PC-3 (cell line): ENCODE measurements around the gene GUF1. TPM values are rescaled to one million over a fixed set of nuclear protein-coding genes. Genes with fewer than 3 reads are reported as not detected.

Experiments
- ATAC-seq: fragments of 200-7000 bp; cut with Tn5 transposase; 2 replicates; pipeline ENCODE4 v1.9.1; 2020; ENCODE audit warnings: mild to moderate bottlenecking, moderate library complexity
- BruUV-seq: library from RNA; stranded (reverse); fragments of 400-500 nt; replicated peaks from 2 replicates; lab custom pipeline; 2021; lab: Mats Ljungman, UMichigan
- CTCF ChIA-PET: fragments of 300-600 bp; sonication (Branson Sonifier 250); formaldehyde crosslinking; loops from one replicate; lab custom pipeline; 2022; ENCODE audit warnings: antibody characterized with exemption; lab: Charles Lee
- POLR2A ChIA-PET: fragments of 300-600 bp; sonication (Branson Sonifier 250); formaldehyde crosslinking; loops from one replicate; lab custom pipeline; 2022; ENCODE audit warnings: antibody characterized with exemption; ENCODE audit not compliant: unreplicated experiment; lab: Charles Lee
- DNase-seq: peaks from one replicate; pipeline ENCODE4 v3.0.0-alpha.2; 2015
- H2AFZ ChIP-seq: fragments of 300-600 bp; sonication (generic); 2 replicates; pipeline ENCODE4 v1.6.0; 2016; ENCODE audit warnings: antibody characterized with exemption, low read length
- H3F3A ChIP-seq: fragments of 300-600 bp; sonication (generic); one replicate; pipeline ENCODE4 v1.6.0; 2017; ENCODE audit warnings: antibody characterized with exemption, low read length, control low read depth, mild to moderate bottlenecking; ENCODE audit not compliant: unreplicated experiment
- H3K27ac ChIP-seq: fragments of 300-600 bp; sonication (generic); 2 replicates; pipeline ENCODE4 v1.5.1; 2016; ENCODE audit warnings: mild to moderate bottlenecking, low read length
- H3K27me3 ChIP-seq: fragments of 300-600 bp; sonication (generic); 2 replicates; pipeline ENCODE4 v1.6.1; 2016; ENCODE audit warnings: low read length, mixed read lengths
- H3K36me3 ChIP-seq: fragments of 300-600 bp; sonication (generic); 2 replicates; pipeline ENCODE4 v1.6.1; 2016; ENCODE audit warnings: low read depth, mixed run types, low read length, mixed read lengths
- H3K4me1 ChIP-seq: fragments of 300-600 bp; sonication (generic); 2 replicates; pipeline ENCODE4 v1.5.1; 2016; ENCODE audit warnings: low read length; ENCODE audit not compliant: insufficient read depth
- H3K4me2 ChIP-seq: fragments of 300-600 bp; sonication (generic); 2 replicates; pipeline ENCODE4 v1.6.0; 2016; ENCODE audit warnings: low read length
- H3K4me3 ChIP-seq: fragments of 300-600 bp; sonication (generic); 2 replicates; pipeline ENCODE4 v1.5.1; 2016; ENCODE audit warnings: mild to moderate bottlenecking, low read length, mixed read lengths
- H3K79me2 ChIP-seq: fragments of 300-600 bp; sonication (generic); 2 replicates; pipeline ENCODE4 v1.6.1; 2017; ENCODE audit warnings: low read length, mixed read lengths
- H3K9ac ChIP-seq: fragments of 300-600 bp; sonication (generic); 2 replicates; pipeline ENCODE4 v1.6.0; 2016; ENCODE audit warnings: mild to moderate bottlenecking, low read length
- H3K9me2 ChIP-seq: fragments of 300-600 bp; sonication (generic); replicated peaks from 2 replicates; pipeline ENCODE4 v1.6.1; 2016; ENCODE audit warnings: mixed run types, low read length, mixed read lengths
- H3K9me3 ChIP-seq: fragments of 300-600 bp; sonication (generic); 2 replicates; pipeline ENCODE4 v1.6.1; 2016; ENCODE audit warnings: low read length, mixed read lengths
- H4K20me1 ChIP-seq: fragments of 300-600 bp; sonication (generic); 2 replicates; pipeline ENCODE4 v1.6.1; 2016; ENCODE audit warnings: low read length, mixed read lengths
- CTCF ChIP-seq: fragments of 300-600 bp; sonication (generic); conservative IDR thresholded peaks from 2 replicates; pipeline ENCODE4 v1.5.1; 2017; ENCODE audit warnings: antibody characterized with exemption, low read depth, mild to moderate bottlenecking, low read length
- EZH2 ChIP-seq: fragments of 300-600 bp; sonication (generic); IDR thresholded peaks from one replicate; pipeline ENCODE4 v1.6.1; 2017; ENCODE audit warnings: antibody characterized with exemption, mild to moderate bottlenecking, low read length; ENCODE audit not compliant: unreplicated experiment
- EZH2phosphoT487 ChIP-seq: fragments of 300-600 bp; sonication (generic); IDR thresholded peaks from 2 replicates; pipeline ENCODE4 v1.6.1; 2018; ENCODE audit warnings: mild to moderate bottlenecking, antibody characterized with exemption, low read length, borderline replicate concordance
- intact Hi-C: fragments of 100-400 bp; cut with micrococcal nuclease; formaldehyde crosslinking; loops from 2 replicates; pipeline ENCODE4 v1.9.0; 2023
- total RNA-seq: library from RNA; depleted of rRNA; stranded (reverse); fragments of >200 nt; gene quantifications from 2 replicates; pipeline ENCODE4 v1.2.3, GENCODE V29; 2014

The GUF1 gene
- total RNA-seq, 1 experiment from 2014 or later = 13.7 TPM

DNA sequence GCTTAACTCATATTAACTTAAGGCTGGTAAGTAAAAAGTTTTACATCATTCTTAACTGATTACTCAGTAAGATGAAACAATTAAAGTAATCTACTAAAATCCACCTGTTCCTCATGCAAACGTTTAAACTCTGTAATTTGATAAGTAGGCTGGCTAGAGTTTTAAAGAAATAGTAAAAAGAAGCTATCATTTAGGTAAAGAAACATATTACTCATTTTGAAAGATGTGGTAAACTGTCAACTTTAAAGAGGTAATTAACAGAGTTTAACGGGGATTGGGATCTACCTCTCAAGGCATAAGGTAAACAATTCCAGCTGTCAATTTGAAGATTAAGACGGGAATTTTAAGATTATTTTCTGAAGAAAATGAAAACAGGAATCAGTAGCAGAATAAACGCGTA lies 38.4 kb downstream of the GUF1 start:
- POLR2A ChIA-PET = no interaction called here
- H4K20me1 ChIP-seq = no peaks in the 10 kb centered on the region
- H3F3A ChIP-seq = no peaks in the 10 kb centered on the region

DNA sequence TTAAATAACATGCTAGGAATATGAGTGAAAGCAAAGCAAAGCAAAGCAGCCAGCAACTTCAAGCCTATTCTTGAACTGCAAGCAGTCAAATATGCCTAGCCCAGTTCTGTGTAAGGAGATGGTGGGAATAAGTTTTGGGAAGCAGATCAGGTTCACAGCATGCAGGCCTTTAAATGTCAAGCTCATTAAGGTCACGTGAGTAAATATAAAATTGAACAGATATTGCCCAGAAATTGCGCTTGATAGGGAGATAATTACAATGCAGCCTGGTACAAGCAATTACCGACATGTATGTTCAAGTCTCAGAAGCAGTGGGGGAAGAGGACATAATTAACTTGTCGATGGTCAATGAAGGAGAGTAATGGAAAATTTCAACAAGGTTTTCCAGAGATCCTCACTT lies 42.2 kb downstream of the GUF1 start:
- intact Hi-C loops = no loop called here

More for the DNA sequence above, 38.4 kb downstream of the GUF1 start:
- TF ChIP-seq EZH2phosphoT487 (no peak), EZH2 (no peak), CTCF (no peak)
- intact Hi-C loops = no loop called here
- Histone ChIP-seq H3K9ac (no peak overlapping the region), H3K27me3 (no peaks in the 10 kb centered on the region), H3K9me3 (no peaks in the 10 kb centered on the region), H3K4me1 (no peaks in the 10 kb centered on the region), H3K79me2 (peaks cover 21% of the 10 kb centered on the region; the same call in 1 of the 2 replicates), H3K9me2 (no peaks in the 10 kb centered on the region), H3K4me2 (no peak overlapping the region), H3K27ac (no peak overlapping the region), H2AFZ (no peak overlapping the region), H3K36me3 (no peaks in the 10 kb centered on the region), H3K4me3 (no peak overlapping the region)
- no peak for ATAC-seq
- CTCF ChIA-PET = no interaction called here
- DNase-seq = no peak
- BruUV-seq = no TSS peak

More for the DNA sequence above, 42.2 kb downstream of the GUF1 start:
- Histone ChIP-seq H3F3A (no peaks in the 10 kb centered on the region), H3K9ac (no peak overlapping the region), H3K36me3 (no peaks in the 10 kb centered on the region), H2AFZ (no peak overlapping the region), H3K9me3 (no peaks in the 10 kb centered on the region), H3K79me2 (peaks cover 59% of the 10 kb centered on the region), H4K20me1 (no peaks in the 10 kb centered on the region), H3K9me2 (no peaks in the 10 kb centered on the region), H3K4me3 (no peak overlapping the region), H3K4me1 (peaks cover 6% of the 10 kb centered on the region), H3K4me2 (no peak overlapping the region), H3K27ac (no peak overlapping the region), H3K27me3 (no peaks in the 10 kb centered on the region)
- DNase-seq (no peak), ATAC-seq (no peak)
- POLR2A ChIA-PET = no interaction called here
- CTCF ChIA-PET = no interaction called here
- TF ChIP-seq CTCF (no peak), EZH2phosphoT487 (no peak), EZH2 (no peak)
- BruUV-seq = no TSS peak
